ENCODE measurements around the gene AHCYL1.

- TF ChIP-seq SP1 (IDR thresholded peaks at IDR 0.05) (no peak), ELF4 (IDR thresholded peaks at IDR 0.05) (no peak), FOXM1 (IDR thresholded peaks at IDR 0.05; ENCODE audit: borderline replicate concordance) (no peak), PKNOX1 (IDR thresholded peaks at IDR 0.05) (no peak), FOXA1 (IDR thresholded peaks at IDR 0.05) (no peak), ARNT (IDR thresholded peaks at IDR 0.05) (no peak), HDGF (IDR thresholded peaks at IDR 0.05; ENCODE audit: borderline replicate concordance) (no peak), TARDBP (IDR thresholded peaks at IDR 0.05) (no peak), BHLHE40 (IDR thresholded peaks at IDR 0.05; ENCODE audit: borderline replicate concordance) (no peak), NFRKB (IDR thresholded peaks at IDR 0.05) (no peak)
Observed at GRCh38 chr1:110060662-110061060, 76.1 kb downstream of the AHCYL1 start.
